Astrocyte (in vitro differentiated cells and primary cell): ENCODE results near the gene TLK2. TPM values are rescaled to one million over a fixed set of nuclear protein-coding genes. Genes with fewer than 3 reads are reported as not detected.

Experiments used
- DNase-seq: peaks from one replicate; pipeline ENCODE4 v3.0.0-alpha.2; 2010; ENCODE audit warnings: low read depth
- FAIRE-seq: peaks from 2 replicates; lab custom pipeline; 2011; peaks lifted over from hg19 to GRCh38; lab: Jason Lieb, UNC
- H2AFZ ChIP-seq: 2 replicates; pipeline ENCODE4 v1.6.0; 2012; ENCODE audit warnings: low read depth, low read length, inconsistent platforms
- H3K27ac ChIP-seq: 2 replicates; pipeline ENCODE4 v1.5.1; 2011; ENCODE audit warnings: low read depth, low read length, inconsistent platforms
- H3K27me3 ChIP-seq: 2 replicates; pipeline ENCODE4 v1.6.0; 2011; ENCODE audit warnings: low read length, inconsistent platforms; ENCODE audit not compliant: insufficient read depth
- H3K36me3 ChIP-seq: 2 replicates; pipeline ENCODE4 v1.5.1; 2011; ENCODE audit warnings: low read length, inconsistent platforms; ENCODE audit not compliant: insufficient read depth
- H3K4me1 ChIP-seq: 2 replicates; pipeline ENCODE4 v1.5.1; 2011; ENCODE audit warnings: low read length, inconsistent platforms; ENCODE audit not compliant: insufficient read depth
- H3K4me2 ChIP-seq: 2 replicates; pipeline ENCODE4 v1.6.0; 2012; ENCODE audit warnings: low read length, inconsistent platforms
- H3K4me3 ChIP-seq: 2 replicates; pipeline ENCODE4 v1.5.1; 2011; ENCODE audit warnings: low read depth, mild to moderate bottlenecking, low read length, inconsistent platforms; ENCODE audit not compliant: insufficient read depth
- H3K79me2 ChIP-seq: 2 replicates; pipeline ENCODE4 v1.6.0; 2012; ENCODE audit warnings: mild to moderate bottlenecking, low read length, inconsistent platforms; ENCODE audit not compliant: insufficient read depth
- H3K9ac ChIP-seq: 2 replicates; pipeline ENCODE4 v1.6.0; 2012; ENCODE audit warnings: mild to moderate bottlenecking, low read length, inconsistent platforms
- H3K9me3 ChIP-seq: 2 replicates; pipeline ENCODE4 v1.5.1; 2012; ENCODE audit warnings: low read depth, mild to moderate bottlenecking, low read length, inconsistent platforms; ENCODE audit not compliant: insufficient read depth
- H4K20me1 ChIP-seq: 2 replicates; pipeline ENCODE4 v1.6.0; 2012; ENCODE audit warnings: low read length, inconsistent platforms; ENCODE audit not compliant: insufficient read depth
- H3K27ac Mint-ChIP-seq: one replicate; pipeline ENCODE4 v1.8.0; 2021; ENCODE audit warnings: mild to moderate bottlenecking, mixed read lengths; ENCODE audit not compliant: unreplicated experiment
- H3K27me3 Mint-ChIP-seq: one replicate; pipeline ENCODE4 v1.8.0; 2021; ENCODE audit warnings: low read depth, mixed read lengths; ENCODE audit not compliant: unreplicated experiment
- H3K36me3 Mint-ChIP-seq: one replicate; pipeline ENCODE4 v1.8.0; 2021; ENCODE audit warnings: low read depth, mixed read lengths; ENCODE audit not compliant: unreplicated experiment
- H3K4me1 Mint-ChIP-seq: one replicate; pipeline ENCODE4 v1.8.0; 2021; ENCODE audit warnings: low read depth, mixed read lengths; ENCODE audit not compliant: unreplicated experiment
- H3K4me3 Mint-ChIP-seq: one replicate; pipeline ENCODE4 v1.8.0; 2021; ENCODE audit warnings: mild to moderate bottlenecking, moderate library complexity, mixed read lengths; ENCODE audit not compliant: unreplicated experiment
- H3K9me3 Mint-ChIP-seq: one replicate; pipeline ENCODE4 v1.8.0; 2021; ENCODE audit warnings: mild to moderate bottlenecking, mixed read lengths; ENCODE audit not compliant: unreplicated experiment
- EZH2 ChIP-seq: IDR thresholded peaks from 2 replicates; pipeline ENCODE4 v1.6.1; 2012; ENCODE audit warnings: mild to moderate bottlenecking, low read length, inconsistent platforms; ENCODE audit not compliant: insufficient read depth
- total RNA-seq: library from RNA; stranded (reverse); gene quantifications from 2 replicates; pipeline ENCODE4 v1.2.1, GENCODE V29; 2021
- TF ChIP-seq, protein P1 (sequence below): IDR thresholded peaks from 2 replicates; pipeline ENCODE4 v1.5.1; 2011; ENCODE audit warnings: low read depth, mild to moderate bottlenecking, inconsistent platforms, low read length, moderate library complexity; ENCODE audit not compliant: insufficient read depth

Gene TLK2
- total RNA-seq, 1 donor from 2014 or later, result 53.0 TPM

DNA sequence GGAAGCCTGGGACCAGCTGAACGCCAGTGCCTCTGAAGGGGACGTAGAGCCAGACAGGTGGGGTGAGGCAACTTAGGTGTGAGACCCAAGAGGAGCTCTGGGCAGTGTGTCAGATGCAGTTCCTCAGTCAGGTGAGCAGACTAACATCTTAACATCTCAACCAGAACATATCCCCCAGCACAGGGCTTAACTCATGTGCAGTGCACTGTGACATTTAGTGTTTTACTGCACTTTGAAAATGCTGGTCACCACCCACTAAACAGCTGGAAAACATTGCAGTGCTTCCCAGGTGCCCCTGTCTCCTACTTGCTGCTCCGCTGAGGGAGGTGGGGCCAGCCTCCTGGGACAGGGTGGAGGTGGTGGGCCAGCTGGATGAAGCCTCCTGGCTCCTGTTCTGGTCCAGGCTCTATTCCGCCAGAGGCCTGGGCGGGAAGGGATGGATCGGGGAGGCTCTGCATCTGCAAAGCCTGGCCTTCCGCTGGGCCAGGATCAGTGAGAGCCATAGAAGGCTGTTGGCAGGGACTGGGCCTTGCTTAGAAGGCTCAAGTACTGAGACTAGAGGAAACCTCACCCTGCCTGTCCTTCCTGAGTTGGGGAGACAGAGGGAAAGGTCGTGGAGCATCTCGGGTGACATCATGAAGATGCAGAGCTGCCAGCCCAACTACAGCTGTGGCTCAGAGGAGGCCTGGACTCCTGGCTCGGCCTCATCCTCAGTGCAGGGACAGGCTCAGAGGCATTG is 141.0 kb downstream of the TLK2 start:
- no peak overlapping the region for H3K4me3 ChIP-seq
- no peaks in the 10 kb centered on the region for H3K79me2 ChIP-seq
- H3K9me3 ChIP-seq, result no peaks in the 10 kb centered on the region
- peak overlapping the region; percentile 58 for H3K27ac Mint-ChIP-seq
- H3K4me1 Mint-ChIP-seq, result peaks cover 37% of the 10 kb centered on the region
- no peak overlapping the region for H3K4me3 Mint-ChIP-seq
- H3K4me1 ChIP-seq, result peaks cover 9% of the 10 kb centered on the region
- no peaks in the 10 kb centered on the region for H3K9me3 Mint-ChIP-seq
- H4K20me1 ChIP-seq, result peaks cover 13% of the 10 kb centered on the region
- FAIRE-seq, result no peak
- H3K4me2 ChIP-seq, result no peak overlapping the region
- H3K27me3 ChIP-seq, result no peaks in the 10 kb centered on the region
- H2AFZ ChIP-seq, result no peak overlapping the region
- H3K27ac ChIP-seq, result no peak overlapping the region
- DNase-seq, result no peak
- no peak overlapping the region for H3K9ac ChIP-seq
- TF ChIP-seq, protein P1, sequence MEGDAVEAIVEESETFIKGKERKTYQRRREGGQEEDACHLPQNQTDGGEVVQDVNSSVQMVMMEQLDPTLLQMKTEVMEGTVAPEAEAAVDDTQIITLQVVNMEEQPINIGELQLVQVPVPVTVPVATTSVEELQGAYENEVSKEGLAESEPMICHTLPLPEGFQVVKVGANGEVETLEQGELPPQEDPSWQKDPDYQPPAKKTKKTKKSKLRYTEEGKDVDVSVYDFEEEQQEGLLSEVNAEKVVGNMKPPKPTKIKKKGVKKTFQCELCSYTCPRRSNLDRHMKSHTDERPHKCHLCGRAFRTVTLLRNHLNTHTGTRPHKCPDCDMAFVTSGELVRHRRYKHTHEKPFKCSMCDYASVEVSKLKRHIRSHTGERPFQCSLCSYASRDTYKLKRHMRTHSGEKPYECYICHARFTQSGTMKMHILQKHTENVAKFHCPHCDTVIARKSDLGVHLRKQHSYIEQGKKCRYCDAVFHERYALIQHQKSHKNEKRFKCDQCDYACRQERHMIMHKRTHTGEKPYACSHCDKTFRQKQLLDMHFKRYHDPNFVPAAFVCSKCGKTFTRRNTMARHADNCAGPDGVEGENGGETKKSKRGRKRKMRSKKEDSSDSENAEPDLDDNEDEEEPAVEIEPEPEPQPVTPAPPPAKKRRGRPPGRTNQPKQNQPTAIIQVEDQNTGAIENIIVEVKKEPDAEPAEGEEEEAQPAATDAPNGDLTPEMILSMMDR, result no peak
- no peak for TF ChIP-seq EZH2
- H3K36me3 ChIP-seq, result peaks cover 5% of the 10 kb centered on the region
- no peaks in the 10 kb centered on the region for H3K27me3 Mint-ChIP-seq
- H3K36me3 Mint-ChIP-seq, result peaks cover 17% of the 10 kb centered on the region

DNA sequence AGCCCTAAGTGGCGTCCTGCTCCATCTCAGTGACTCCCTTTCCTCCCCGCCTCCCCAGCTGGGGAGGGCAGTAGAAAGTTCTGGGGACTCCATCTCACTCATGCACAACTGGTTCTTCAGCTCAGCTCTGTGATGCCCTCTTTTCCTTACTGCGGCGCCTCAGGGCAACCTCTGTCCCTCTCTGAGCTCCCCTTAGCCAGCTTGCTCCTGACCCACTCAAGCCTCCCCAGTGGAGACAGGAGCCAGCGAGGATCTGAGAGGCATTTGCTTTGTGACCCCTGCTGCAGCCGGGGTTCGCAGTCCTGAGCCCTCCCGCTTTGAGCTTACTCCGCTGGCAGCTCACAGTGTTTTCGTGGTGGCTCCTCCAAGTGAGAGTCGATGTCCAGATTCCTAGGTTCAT is 142.6 kb downstream of the TLK2 start:
- H3K9ac ChIP-seq, result no peak overlapping the region
- H3K27ac Mint-ChIP-seq, result no peak overlapping the region
- peaks cover 13% of the 10 kb centered on the region for H4K20me1 ChIP-seq
- H3K4me1 Mint-ChIP-seq, result peaks cover 26% of the 10 kb centered on the region
- H3K9me3 ChIP-seq, result no peaks in the 10 kb centered on the region
- TF ChIP-seq, protein P1, result no peak
- TF ChIP-seq EZH2, result no peak
- H3K4me1 ChIP-seq, result peaks cover 13% of the 10 kb centered on the region
- H3K4me3 ChIP-seq, result no peak overlapping the region
- H3K27me3 Mint-ChIP-seq, result no peaks in the 10 kb centered on the region
- DNase-seq (no peak), FAIRE-seq (no peak)
- no peak overlapping the region for H2AFZ ChIP-seq
- H3K9me3 Mint-ChIP-seq, result no peaks in the 10 kb centered on the region
- no peak overlapping the region for H3K27ac ChIP-seq
- peaks cover 22% of the 10 kb centered on the region for H3K36me3 Mint-ChIP-seq
- H3K79me2 ChIP-seq, result no peaks in the 10 kb centered on the region
- H3K4me3 Mint-ChIP-seq, result no peak overlapping the region
- no peak overlapping the region for H3K4me2 ChIP-seq
- no peaks in the 10 kb centered on the region for H3K27me3 ChIP-seq
- H3K36me3 ChIP-seq, result no peaks in the 10 kb centered on the region
